Vagina (tissue), 2 donors: ENCODE measurements around the gene PRDX4. TPM values are rescaled to one million over a fixed set of nuclear protein-coding genes. Genes with fewer than 3 reads are reported as not detected.

Experiments
- DNase-seq, 2 donors: peaks; one replicate each; pipeline ENCODE4 v3.0.0-alpha.2; 2017; ENCODE audit errors: extremely low spot score in 2 of 2
- H3K27ac ChIP-seq: fragments of 200-600 bp; sonication (generic); one replicate; pipeline ENCODE4 v1.5.1; 2019
- H3K27me3 ChIP-seq: fragments of 200-600 bp; sonication (generic); one replicate; pipeline ENCODE4 v1.5.1; 2019
- H3K36me3 ChIP-seq, 2 donors: fragments of 200-600 bp; sonication (generic); one replicate each; pipeline ENCODE4 v1.5.1; 2017 to 2019
- H3K4me1 ChIP-seq: fragments of 200-600 bp; sonication (generic); one replicate; pipeline ENCODE4 v1.5.1; 2019
- H3K4me3 ChIP-seq, 2 donors: fragments of 200-600 bp; sonication (generic); 1 replicate in 1 of 2; 2 replicates in 1 of 2; pipeline ENCODE4 v1.5.1; 2016 to 2019
- H3K9me3 ChIP-seq: fragments of 200-600 bp; sonication (generic); one replicate; pipeline ENCODE4 v1.5.1; 2019
- POLR2A ChIP-seq, 2 donors: fragments of 450-650 bp; IDR thresholded peaks; one replicate each; pipeline ENCODE4 v1.6.1; 2017; ENCODE audit warnings: antibody characterized with exemption in 2 of 2, mild to moderate bottlenecking in 2 of 2, moderate library complexity in 2 of 2
- POLR2AphosphoS5 ChIP-seq, 2 donors: sonication (generic); formaldehyde crosslinking; IDR thresholded peaks; one replicate each; pipeline ENCODE4 v1.9.0; 2017; ENCODE audit warnings: antibody characterized with exemption in 2 of 2, mild to moderate bottlenecking in 2 of 2, low read depth in 1 of 2; ENCODE audit not compliant: insufficient read depth in 1 of 2
- intact Hi-C: fragments of 100-400 bp; cut with DNase I; formaldehyde crosslinking; loops from one replicate; pipeline ENCODE4 v1.15.1; 2023
- total RNA-seq: library from RNA; depleted of rRNA; stranded (reverse); fragments of >200 nt; gene quantifications from one replicate; pipeline ENCODE4 v1.2.3, GENCODE V29; 2016
- TF ChIP-seq, protein P1 (sequence below), 3 experiments: fragments of 450-650 bp in 2 of 3; fragments of 200-600 bp in 1 of 3; sonication (generic) in 1 of 3; IDR thresholded peaks; one replicate each; pipeline ENCODE4 v1.5.1; 2017 to 2019; ENCODE audit warnings: antibody characterized with exemption in 3 of 3, mild to moderate bottlenecking in 2 of 3, moderate library complexity in 2 of 3

Gene PRDX4
- total RNA-seq, 1 donor from 2014 or later = 98.2 TPM

DNA sequence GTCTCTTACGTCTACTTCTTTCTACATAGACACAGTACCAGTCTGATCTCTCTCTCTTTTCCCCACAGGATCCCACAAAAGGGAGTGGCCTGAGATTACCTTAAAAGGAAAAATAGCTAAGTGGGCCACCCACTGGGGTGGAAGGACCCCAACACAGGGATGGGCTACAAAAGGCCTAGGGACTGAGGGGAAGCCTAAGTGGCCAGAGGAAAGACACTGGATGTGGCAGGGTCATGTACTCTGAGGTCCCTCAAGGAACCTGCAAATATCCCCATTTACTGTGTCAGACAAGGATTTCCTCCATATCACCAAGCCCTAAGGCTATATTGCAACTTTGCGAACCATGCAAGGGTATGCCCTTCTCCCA lies 6.5 kb upstream of the PRDX4 start:
- no peak overlapping the region for H3K27ac ChIP-seq
- H3K9me3 ChIP-seq = no peaks in the 10 kb centered on the region
- no peak overlapping the region for H3K4me3 ChIP-seq

DNA sequence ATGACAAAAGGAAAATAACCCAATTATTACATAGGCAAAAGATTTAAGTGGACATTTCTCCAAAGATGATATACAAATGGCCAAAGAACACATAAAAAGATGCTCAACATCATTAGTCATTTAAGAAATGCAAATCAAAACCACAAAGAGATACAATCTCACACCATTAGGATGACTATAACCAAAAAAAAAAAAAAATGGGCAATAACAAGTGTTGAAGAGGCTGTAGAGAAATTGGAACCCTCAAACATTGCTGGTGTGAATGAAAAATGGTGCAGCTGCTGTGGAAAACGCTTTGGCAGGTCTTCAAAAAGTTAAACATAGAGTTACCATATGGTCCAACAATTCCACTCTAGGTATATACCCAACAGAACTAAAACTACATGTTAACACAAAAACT lies 5.6 kb upstream of the PRDX4 start:
- H3K27me3 ChIP-seq = no peaks in the 10 kb centered on the region
- TF ChIP-seq, protein P1, sequence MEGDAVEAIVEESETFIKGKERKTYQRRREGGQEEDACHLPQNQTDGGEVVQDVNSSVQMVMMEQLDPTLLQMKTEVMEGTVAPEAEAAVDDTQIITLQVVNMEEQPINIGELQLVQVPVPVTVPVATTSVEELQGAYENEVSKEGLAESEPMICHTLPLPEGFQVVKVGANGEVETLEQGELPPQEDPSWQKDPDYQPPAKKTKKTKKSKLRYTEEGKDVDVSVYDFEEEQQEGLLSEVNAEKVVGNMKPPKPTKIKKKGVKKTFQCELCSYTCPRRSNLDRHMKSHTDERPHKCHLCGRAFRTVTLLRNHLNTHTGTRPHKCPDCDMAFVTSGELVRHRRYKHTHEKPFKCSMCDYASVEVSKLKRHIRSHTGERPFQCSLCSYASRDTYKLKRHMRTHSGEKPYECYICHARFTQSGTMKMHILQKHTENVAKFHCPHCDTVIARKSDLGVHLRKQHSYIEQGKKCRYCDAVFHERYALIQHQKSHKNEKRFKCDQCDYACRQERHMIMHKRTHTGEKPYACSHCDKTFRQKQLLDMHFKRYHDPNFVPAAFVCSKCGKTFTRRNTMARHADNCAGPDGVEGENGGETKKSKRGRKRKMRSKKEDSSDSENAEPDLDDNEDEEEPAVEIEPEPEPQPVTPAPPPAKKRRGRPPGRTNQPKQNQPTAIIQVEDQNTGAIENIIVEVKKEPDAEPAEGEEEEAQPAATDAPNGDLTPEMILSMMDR (IDR thresholded peaks at IDR 0.05) = no peak
- no peak for TF ChIP-seq POLR2A (IDR thresholded peaks at IDR 0.05)
- TF ChIP-seq POLR2AphosphoS5 (IDR thresholded peaks at IDR 0.05; ENCODE audit: insufficient read depth in 1 of 2, low read depth in 1 of 2) = no peak
- no peak overlapping the region for H3K27ac ChIP-seq
- no peak overlapping the region for H3K4me3 ChIP-seq
- H3K36me3 ChIP-seq = no peaks in the 10 kb centered on the region
- no peaks in the 10 kb centered on the region for H3K4me1 ChIP-seq
- no peaks in the 10 kb centered on the region for H3K9me3 ChIP-seq
- no peak for DNase-seq
- intact Hi-C loops = no loop called here

More for the DNA sequence above, 6.5 kb upstream of the PRDX4 start:
- Histone ChIP-seq H3K4me1 (peaks cover 6% of the 10 kb centered on the region), H3K36me3 (no peaks in the 10 kb centered on the region), H3K27me3 (no peaks in the 10 kb centered on the region)
- intact Hi-C loops = no loop called here
- TF ChIP-seq POLR2A (IDR thresholded peaks at IDR 0.05) (no peak), POLR2AphosphoS5 (IDR thresholded peaks at IDR 0.05; ENCODE audit: insufficient read depth in 1 of 2, low read depth in 1 of 2) (no peak)
- TF ChIP-seq, protein P1 (IDR thresholded peaks at IDR 0.05) = no peak
- no peak for DNase-seq

DNA sequence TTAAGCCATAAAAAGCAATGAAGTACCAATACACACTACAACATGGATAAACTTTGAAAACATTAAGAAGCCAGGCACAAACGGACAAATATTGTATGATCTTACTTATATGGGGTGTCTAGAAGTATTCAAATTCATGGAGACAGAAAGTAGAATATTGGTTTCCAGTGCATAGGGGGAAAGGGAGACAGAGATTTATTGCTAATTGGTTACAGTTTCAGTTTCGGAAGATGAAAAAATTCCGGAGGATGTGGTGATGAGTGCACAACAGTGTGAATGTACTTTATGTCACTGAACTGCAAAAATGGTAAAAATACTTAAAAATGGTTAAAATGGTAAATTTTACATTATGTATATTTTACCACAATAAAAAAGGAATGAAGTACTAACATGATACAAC lies 5.1 kb upstream of the PRDX4 start:
- H3K4me1 ChIP-seq = no peaks in the 10 kb centered on the region
- TF ChIP-seq POLR2A (IDR thresholded peaks at IDR 0.05) (no peak), POLR2AphosphoS5 (IDR thresholded peaks at IDR 0.05; ENCODE audit: insufficient read depth in 1 of 2, low read depth in 1 of 2) (no peak)
- TF ChIP-seq, protein P1 (IDR thresholded peaks at IDR 0.05) = no peak
- no peak overlapping the region for H3K27ac ChIP-seq
- H3K4me3 ChIP-seq = no peak overlapping the region
- no peak for DNase-seq
- intact Hi-C loops = no loop called here
- no peaks in the 10 kb centered on the region for H3K27me3 ChIP-seq
- no peaks in the 10 kb centered on the region for H3K9me3 ChIP-seq
- no peaks in the 10 kb centered on the region for H3K36me3 ChIP-seq

DNA sequence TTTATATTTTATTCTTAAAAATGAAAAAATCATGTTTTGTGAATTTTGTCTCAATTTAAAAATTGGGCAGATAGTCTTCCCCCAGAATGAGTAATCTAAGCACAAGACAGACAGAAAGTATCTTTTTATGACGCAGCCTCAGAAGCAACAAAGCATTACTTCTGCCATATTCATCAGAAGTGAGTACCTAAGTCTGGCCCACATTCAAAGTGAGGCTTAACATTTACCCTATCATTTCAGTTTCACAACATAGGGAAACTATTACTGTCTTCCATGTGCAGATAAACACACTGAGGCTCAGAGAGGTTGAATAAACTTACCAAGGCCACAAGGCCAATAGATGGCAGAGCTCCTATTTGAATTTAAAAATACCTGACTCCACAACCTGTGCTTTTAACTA lies 4.4 kb upstream of the PRDX4 start:
- H3K27ac ChIP-seq = no peak overlapping the region
- no peaks in the 10 kb centered on the region for H3K27me3 ChIP-seq
- no peak for DNase-seq
- no peak overlapping the region for H3K4me3 ChIP-seq
- TF ChIP-seq POLR2A (IDR thresholded peaks at IDR 0.05) = no peak
- TF ChIP-seq, protein P1 (IDR thresholded peaks at IDR 0.05) = no peak
- no peak for TF ChIP-seq POLR2AphosphoS5 (IDR thresholded peaks at IDR 0.05; ENCODE audit: insufficient read depth in 1 of 2, low read depth in 1 of 2)
- H3K4me1 ChIP-seq = no peaks in the 10 kb centered on the region
- no peaks in the 10 kb centered on the region for H3K36me3 ChIP-seq
- intact Hi-C loops = no loop called here
- no peaks in the 10 kb centered on the region for H3K9me3 ChIP-seq

DNA sequence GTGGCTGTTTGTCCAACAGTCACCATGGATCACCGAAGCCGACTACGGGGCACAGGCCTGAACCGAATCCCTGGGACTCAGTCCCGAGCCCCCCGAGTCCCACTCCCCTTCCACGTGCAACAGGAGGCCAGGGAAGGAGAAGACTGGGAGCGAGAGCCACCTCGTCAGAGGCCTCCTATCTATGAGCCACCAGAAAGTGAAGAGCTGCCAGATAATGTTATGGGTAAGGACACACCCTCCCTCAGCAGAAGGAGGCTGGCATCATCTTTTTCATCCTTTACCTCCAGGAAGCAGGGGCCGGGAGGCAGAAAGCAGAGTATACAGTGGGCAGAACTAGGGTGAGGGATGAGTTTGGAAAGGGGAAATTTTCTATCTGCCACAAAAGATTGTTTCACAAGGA lies 2.8 kb upstream of the PRDX4 start:
- Histone ChIP-seq H3K36me3 (no peaks in the 10 kb centered on the region), H3K9me3 (no peaks in the 10 kb centered on the region), H3K4me1 (peaks cover 4% of the 10 kb centered on the region), H3K27me3 (no peaks in the 10 kb centered on the region), H3K27ac (no peak overlapping the region), H3K4me3 (no peak overlapping the region)
- TF ChIP-seq POLR2A (IDR thresholded peaks at IDR 0.05) (no peak), POLR2AphosphoS5 (IDR thresholded peaks at IDR 0.05; ENCODE audit: insufficient read depth in 1 of 2, low read depth in 1 of 2) (no peak)
- TF ChIP-seq, protein P1 (IDR thresholded peaks at IDR 0.05) = no peak
- no peak for DNase-seq
- intact Hi-C loops = no loop called here
